GM23338 (cell line): ENCODE measurements around the gene LNX1. TPM values are rescaled to one million over a fixed set of nuclear protein-coding genes. Genes with fewer than 3 reads are reported as not detected.
A peak's percentile ranks its signal among the peaks of the same experiment; 100 is the strongest.

Experiments
- ATAC-seq: fragments of 200-7000 bp; cut with Tn5 transposase; 3 replicates; pipeline ENCODE4 v1.9.1; 2020
- DNase-seq: peaks from one replicate; pipeline ENCODE4 v3.0.0-alpha.2; 2015; ENCODE audit warnings: low spot score
- H2AFZ ChIP-seq: fragments of 200-600 bp; sonication (generic); 2 replicates; pipeline ENCODE4 v1.8.0; 2016; ENCODE audit warnings: antibody characterized with exemption, mild to moderate bottlenecking, moderate library complexity
- H3F3A ChIP-seq: fragments of 200-600 bp; sonication (generic); replicated peaks from 2 replicates; pipeline ENCODE4 v1.8.0; 2017; ENCODE audit warnings: antibody characterized with exemption, mixed run types, low read depth
- H3K27ac ChIP-seq: fragments of 200-600 bp; sonication (generic); 2 replicates; pipeline ENCODE4 v1.6.1; 2016; ENCODE audit warnings: low read depth
- H3K27me3 ChIP-seq: fragments of 200-600 bp; sonication (generic); 2 replicates; pipeline ENCODE4 v1.8.0; 2016; ENCODE audit warnings: mild to moderate bottlenecking, mixed run types, moderate library complexity; ENCODE audit not compliant: insufficient read depth
- H3K36me3 ChIP-seq: fragments of 200-600 bp; sonication (generic); 2 replicates; pipeline ENCODE4 v1.8.0; 2016; ENCODE audit warnings: mild to moderate bottlenecking; ENCODE audit not compliant: insufficient read depth
- H3K4me1 ChIP-seq: fragments of 200-600 bp; sonication (generic); 2 replicates; pipeline ENCODE4 v1.8.0; 2016; ENCODE audit warnings: mild to moderate bottlenecking, moderate library complexity; ENCODE audit not compliant: insufficient read depth
- H3K4me2 ChIP-seq: fragments of 200-600 bp; sonication (generic); 2 replicates; pipeline ENCODE4 v1.7.1; 2017; ENCODE audit warnings: mixed run types
- H3K4me3 ChIP-seq: fragments of 200-600 bp; sonication (generic); 2 replicates; pipeline ENCODE4 v1.6.1; 2016; ENCODE audit warnings: mixed run types
- H3K79me2 ChIP-seq: fragments of 200-600 bp; sonication (generic); replicated peaks from 2 replicates; pipeline ENCODE4 v1.8.0; 2017; ENCODE audit warnings: mild to moderate bottlenecking; ENCODE audit not compliant: insufficient read depth
- H3K9me2 ChIP-seq: fragments of 200-600 bp; sonication (generic); 2 replicates; pipeline ENCODE4 v1.8.0; 2017; ENCODE audit not compliant: insufficient read depth
- H4K20me1 ChIP-seq: fragments of 200-600 bp; sonication (generic); replicated peaks from 2 replicates; pipeline ENCODE4 v1.8.0; 2017; ENCODE audit warnings: mild to moderate bottlenecking; ENCODE audit not compliant: insufficient read depth
- H3K27ac Mint-ChIP-seq: 2 replicates; pipeline ENCODE4 v1.8.0; 2020; ENCODE audit warnings: inconsistent platforms, mild to moderate bottlenecking, moderate library complexity, mixed read lengths
- H3K27me3 Mint-ChIP-seq: 3 replicates; pipeline ENCODE4 v1.8.0; 2022; ENCODE audit warnings: low read depth, mild to moderate bottlenecking, moderate library complexity, mixed read lengths, inconsistent platforms; ENCODE audit not compliant: insufficient read depth, poor library complexity
- H3K36me3 Mint-ChIP-seq: 3 replicates; pipeline ENCODE4 v1.8.0; 2021; ENCODE audit warnings: low read depth, mild to moderate bottlenecking, inconsistent platforms, moderate library complexity, mixed read lengths
- H3K4me1 Mint-ChIP-seq: 3 replicates; pipeline ENCODE4 v1.8.0; 2020; ENCODE audit warnings: mild to moderate bottlenecking, inconsistent platforms, mixed read lengths
- H3K4me3 Mint-ChIP-seq: 3 replicates; pipeline ENCODE4 v1.8.0; 2021; ENCODE audit warnings: moderate library complexity, mild to moderate bottlenecking, inconsistent platforms, mixed read lengths
- H3K9me3 Mint-ChIP-seq: 3 replicates; pipeline ENCODE4 v1.8.0; 2020; ENCODE audit warnings: moderate library complexity, mild to moderate bottlenecking, inconsistent platforms, mixed read lengths
- CTCF ChIP-seq, 2 experiments: fragments of 200-600 bp in 1 of 2; sonication (generic) in 1 of 2; conservative IDR thresholded peaks; 2 replicates each; pipeline versions ENCODE4 v1.5.1 to v1.6.1; 2016 to 2017; ENCODE audit warnings: antibody characterized with exemption in 2 of 2, low read depth in 2 of 2, mild to moderate bottlenecking in 2 of 2, moderate library complexity in 1 of 2
- NANOG ChIP-seq: IDR thresholded peaks from 2 replicates; pipeline ENCODE4 v1.6.1; 2016; ENCODE audit warnings: antibody characterized with exemption, borderline replicate concordance
- REST ChIP-seq: IDR thresholded peaks from one replicate; pipeline ENCODE4 v1.6.1; 2018; ENCODE audit warnings: antibody characterized with exemption; ENCODE audit not compliant: unreplicated experiment
- STAT1 ChIP-seq: IDR thresholded peaks from one replicate; pipeline ENCODE4 v1.6.1; 2016; ENCODE audit warnings: antibody characterized with exemption; ENCODE audit not compliant: unreplicated experiment
- ZNF114 ChIP-seq: fragments of 250-450 bp; sonication (Bioruptor Pico); IDR thresholded peaks from 2 replicates; pipeline ENCODE4 v1.5.0; 2020; ENCODE audit warnings: mild to moderate bottlenecking, moderate library complexity
- ZNF331 ChIP-seq: fragments of 250-450 bp; sonication (Bioruptor Pico); IDR thresholded peaks from 2 replicates; pipeline ENCODE4 v1.5.0; 2020; ENCODE audit warnings: low read depth, mild to moderate bottlenecking, moderate library complexity
- polyA plus RNA-seq: library from polyadenylated mRNA; unstranded; fragments of >200 nt; fragmentation: Nextera tagmentation; extraction: Ambion mirVana; gene quantifications from 2 replicates; pipeline ENCODE4 v1.2.1, GENCODE V29; 2016
- total RNA-seq: library from RNA; depleted of rRNA; stranded (reverse); fragments of >200 nt; shearing (Covaris generic); gene quantifications from 2 replicates; pipeline ENCODE4 v1.2.3, GENCODE V29; 2014
- TF ChIP-seq, protein P1 (sequence below): fragments of 250-450 bp; sonication (Bioruptor Pico); IDR thresholded peaks from 2 replicates; pipeline ENCODE4 v1.5.0; 2020; ENCODE audit warnings: mild to moderate bottlenecking, moderate library complexity

The LNX1 gene
- total and polyA plus RNA-seq, 2 experiments from 2014 or later, result 5.4 to 6.4 TPM

GRCh38 chr4:53614591-53614990, 23.3 kb upstream of the LNX1 start:
- Mint-ChIP-seq H3K4me3 (no peak overlapping the region), H3K36me3 (no peaks in the 10 kb centered on the region), H3K4me1 (peaks cover 11% of the 10 kb centered on the region), H3K27ac (no peak overlapping the region), H3K27me3 (peaks cover 2% of the 10 kb centered on the region), H3K9me3 (no peaks in the 10 kb centered on the region)
- H3K27me3 ChIP-seq, result no peaks in the 10 kb centered on the region
- DNase-seq (peak; percentile 76), ATAC-seq (peak; percentile 95)
- H3K4me3 ChIP-seq, result no peak overlapping the region
- no peaks in the 10 kb centered on the region for H4K20me1 ChIP-seq
- H2AFZ ChIP-seq, result no peak overlapping the region
- no peak overlapping the region for H3K27ac ChIP-seq
- no peaks in the 10 kb centered on the region for H3K36me3 ChIP-seq
- H3F3A ChIP-seq, result no peaks in the 10 kb centered on the region
- TF ChIP-seq CTCF (conservative IDR thresholded peaks at IDR 0.05; ENCODE audit: low read depth in 2 of 2) (peak; percentile 56 to 59), NANOG (no peak), REST (no peak), ZNF114 (CRISPR knock-in tag) (no peak), STAT1 (no peak), ZNF331 (CRISPR knock-in tag) (no peak)
- TF ChIP-seq, protein P1, sequence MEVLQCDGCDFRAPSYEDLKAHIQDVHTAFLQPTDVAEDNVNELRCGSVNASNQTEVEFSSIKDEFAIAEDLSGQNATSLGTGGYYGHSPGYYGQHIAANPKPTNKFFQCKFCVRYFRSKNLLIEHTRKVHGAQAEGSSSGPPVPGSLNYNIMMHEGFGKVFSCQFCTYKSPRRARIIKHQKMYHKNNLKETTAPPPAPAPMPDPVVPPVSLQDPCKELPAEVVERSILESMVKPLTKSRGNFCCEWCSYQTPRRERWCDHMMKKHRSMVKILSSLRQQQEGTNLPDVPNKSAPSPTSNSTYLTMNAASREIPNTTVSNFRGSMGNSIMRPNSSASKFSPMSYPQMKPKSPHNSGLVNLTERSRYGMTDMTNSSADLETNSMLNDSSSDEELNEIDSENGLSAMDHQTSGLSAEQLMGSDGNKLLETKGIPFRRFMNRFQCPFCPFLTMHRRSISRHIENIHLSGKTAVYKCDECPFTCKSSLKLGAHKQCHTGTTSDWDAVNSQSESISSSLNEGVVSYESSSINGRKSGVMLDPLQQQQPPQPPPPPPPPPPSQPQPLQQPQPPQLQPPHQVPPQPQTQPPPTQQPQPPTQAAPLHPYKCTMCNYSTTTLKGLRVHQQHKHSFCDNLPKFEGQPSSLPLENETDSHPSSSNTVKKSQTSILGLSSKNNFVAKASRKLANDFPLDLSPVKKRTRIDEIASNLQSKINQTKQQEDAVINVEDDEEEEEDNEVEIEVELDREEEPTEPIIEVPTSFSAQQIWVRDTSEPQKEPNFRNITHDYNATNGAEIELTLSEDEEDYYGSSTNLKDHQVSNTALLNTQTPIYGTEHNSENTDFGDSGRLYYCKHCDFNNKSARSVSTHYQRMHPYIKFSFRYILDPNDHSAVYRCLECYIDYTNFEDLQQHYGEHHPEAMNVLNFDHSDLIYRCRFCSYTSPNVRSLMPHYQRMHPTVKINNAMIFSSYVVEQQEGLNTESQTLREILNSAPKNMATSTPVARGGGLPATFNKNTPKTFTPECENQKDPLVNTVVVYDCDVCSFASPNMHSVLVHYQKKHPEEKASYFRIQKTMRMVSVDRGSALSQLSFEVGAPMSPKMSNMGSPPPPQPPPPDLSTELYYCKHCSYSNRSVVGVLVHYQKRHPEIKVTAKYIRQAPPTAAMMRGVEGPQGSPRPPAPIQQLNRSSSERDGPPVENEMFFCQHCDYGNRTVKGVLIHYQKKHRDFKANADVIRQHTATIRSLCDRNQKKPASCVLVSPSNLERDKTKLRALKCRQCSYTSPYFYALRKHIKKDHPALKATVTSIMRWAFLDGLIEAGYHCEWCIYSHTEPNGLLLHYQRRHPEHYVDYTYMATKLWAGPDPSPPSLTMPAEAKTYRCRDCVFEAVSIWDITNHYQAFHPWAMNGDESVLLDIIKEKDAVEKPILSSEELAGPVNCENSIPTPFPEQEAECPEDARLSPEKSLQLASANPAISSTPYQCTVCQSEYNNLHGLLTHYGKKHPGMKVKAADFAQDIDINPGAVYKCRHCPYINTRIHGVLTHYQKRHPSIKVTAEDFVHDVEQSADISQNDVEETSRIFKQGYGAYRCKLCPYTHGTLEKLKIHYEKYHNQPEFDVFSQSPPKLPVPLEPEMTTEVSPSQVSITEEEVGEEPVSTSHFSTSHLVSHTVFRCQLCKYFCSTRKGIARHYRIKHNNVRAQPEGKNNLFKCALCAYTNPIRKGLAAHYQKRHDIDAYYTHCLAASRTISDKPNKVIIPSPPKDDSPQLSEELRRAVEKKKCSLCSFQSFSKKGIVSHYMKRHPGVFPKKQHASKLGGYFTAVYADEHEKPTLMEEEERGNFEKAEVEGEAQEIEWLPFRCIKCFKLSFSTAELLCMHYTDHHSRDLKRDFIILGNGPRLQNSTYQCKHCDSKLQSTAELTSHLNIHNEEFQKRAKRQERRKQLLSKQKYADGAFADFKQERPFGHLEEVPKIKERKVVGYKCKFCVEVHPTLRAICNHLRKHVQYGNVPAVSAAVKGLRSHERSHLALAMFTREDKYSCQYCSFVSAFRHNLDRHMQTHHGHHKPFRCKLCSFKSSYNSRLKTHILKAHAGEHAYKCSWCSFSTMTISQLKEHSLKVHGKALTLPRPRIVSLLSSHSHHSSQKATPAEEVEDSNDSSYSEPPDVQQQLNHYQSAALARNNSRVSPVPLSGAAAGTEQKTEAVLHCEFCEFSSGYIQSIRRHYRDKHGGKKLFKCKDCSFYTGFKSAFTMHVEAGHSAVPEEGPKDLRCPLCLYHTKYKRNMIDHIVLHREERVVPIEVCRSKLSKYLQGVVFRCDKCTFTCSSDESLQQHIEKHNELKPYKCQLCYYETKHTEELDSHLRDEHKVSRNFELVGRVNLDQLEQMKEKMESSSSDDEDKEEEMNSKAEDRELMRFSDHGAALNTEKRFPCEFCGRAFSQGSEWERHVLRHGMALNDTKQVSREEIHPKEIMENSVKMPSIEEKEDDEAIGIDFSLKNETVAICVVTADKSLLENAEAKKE (CRISPR knock-in tag), result no peak
- H3K4me1 ChIP-seq, result no peaks in the 10 kb centered on the region
- no peak overlapping the region for H3K4me2 ChIP-seq
- no peaks in the 10 kb centered on the region for H3K9me2 ChIP-seq
- no peaks in the 10 kb centered on the region for H3K79me2 ChIP-seq
